Endothelial cell of umbilical vein (primary cell): Measurements from ENCODE around the gene TMEM127. TPM values are rescaled to one million over a fixed set of nuclear protein-coding genes. Genes with fewer than 3 reads are reported as not detected.

Experiments used
- BruUV-seq: library from RNA; stranded (reverse); fragments of 400-500 nt; replicated peaks from 2 replicates; lab custom pipeline; 2021; lab: Mats Ljungman, UMichigan
- CTCF ChIA-PET: fragments of 300-600, 350-600 bp; sonication (Branson Sonifier 250); formaldehyde crosslinking; loops from one replicate; lab custom pipeline; 2021; ENCODE audit warnings: antibody characterized with exemption, inconsistent platforms; lab: Charles Lee
- POLR2A ChIA-PET: fragments of 300-600, 350-600 bp; sonication (Branson Sonifier 250); formaldehyde crosslinking; loops from one replicate; lab custom pipeline; 2021; ENCODE audit warnings: antibody characterized with exemption, inconsistent platforms; lab: Charles Lee
- DNase-seq: peaks from one replicate; pipeline ENCODE4 v3.0.0-alpha.2; 2011; ENCODE audit warnings: low read depth, low spot score
- FAIRE-seq: peaks from 2 replicates; lab custom pipeline; 2011; peaks lifted over from hg19 to GRCh38; lab: Jason Lieb, UNC
- H2AFZ ChIP-seq: 2 replicates; pipeline ENCODE4 v1.6.0; 2012; ENCODE audit warnings: low read depth, low read length, control low read depth, inconsistent platforms
- H3K27ac ChIP-seq: 2 replicates; pipeline ENCODE4 v1.5.1; 2011; ENCODE audit warnings: low read depth, mild to moderate bottlenecking, control low read depth, low read length, moderate library complexity; ENCODE audit not compliant: insufficient read depth
- H3K27me3 ChIP-seq, 2 experiments: 2 replicates each; pipeline versions ENCODE4 v1.6.0 to v1.6.1; 2011; ENCODE audit warnings: low read length in 2 of 2, mixed read lengths in 1 of 2; ENCODE audit not compliant: control insufficient read depth in 2 of 2, insufficient read depth in 2 of 2
- H3K36me3 ChIP-seq, 2 experiments: 2 replicates in 1 of 2; 3 replicates in 1 of 2; pipeline ENCODE4 v1.5.1; 2011; ENCODE audit warnings: low read length in 2 of 2, mild to moderate bottlenecking in 1 of 2, moderate library complexity in 1 of 2; ENCODE audit not compliant: control insufficient read depth in 2 of 2, insufficient read depth in 2 of 2; ENCODE audit errors: extremely low read depth in 1 of 2
- H3K4me1 ChIP-seq: 3 replicates; pipeline ENCODE4 v1.5.1; 2011; ENCODE audit warnings: mild to moderate bottlenecking, low read length; ENCODE audit not compliant: control insufficient read depth, insufficient read depth; ENCODE audit errors: extremely low read depth
- H3K4me2 ChIP-seq: 2 replicates; pipeline ENCODE4 v1.6.1; 2011; ENCODE audit warnings: low read length, control low read depth, mixed read lengths; ENCODE audit not compliant: insufficient read depth
- H3K4me3 ChIP-seq, 3 experiments: fragments of 200-600 bp in 1 of 3; sonication (generic), shearing (Covaris generic) in 1 of 3; replicated peaks in 1 of 3; 2 replicates each; pipeline ENCODE4 v1.5.1; 2011 to 2016; ENCODE audit warnings: control low read depth in 3 of 3, low read length in 3 of 3, mild to moderate bottlenecking in 2 of 3, inconsistent platforms in 1 of 3, low read depth in 1 of 3, moderate library complexity in 1 of 3; ENCODE audit not compliant: insufficient read depth in 1 of 3
- H3K79me2 ChIP-seq: 2 replicates; pipeline ENCODE4 v1.6.0; 2012; ENCODE audit warnings: low read length, inconsistent platforms; ENCODE audit not compliant: control insufficient read depth, insufficient read depth
- H3K9ac ChIP-seq: replicated peaks from 2 replicates; pipeline ENCODE3; 2011; ENCODE audit warnings: low read length, control low read depth; ENCODE audit not compliant: insufficient read depth; ENCODE audit errors: extremely low read depth
- H3K9me1 ChIP-seq: replicated peaks from 3 replicates; pipeline ENCODE4 v1.6.0; 2011; ENCODE audit warnings: mild to moderate bottlenecking, low read length; ENCODE audit not compliant: control insufficient read depth, insufficient read depth; ENCODE audit errors: extremely low read depth
- H3K9me3 ChIP-seq: replicated peaks from 2 replicates; pipeline ENCODE4 v1.5.1; 2012; ENCODE audit warnings: low read length, inconsistent platforms; ENCODE audit not compliant: control insufficient read depth, insufficient read depth
- H4K20me1 ChIP-seq: replicated peaks from 2 replicates; pipeline ENCODE3; 2011; ENCODE audit warnings: mild to moderate bottlenecking, low read length; ENCODE audit not compliant: control insufficient read depth, insufficient read depth; ENCODE audit errors: extremely low read depth
- JUN ChIP-seq: IDR thresholded peaks from 2 replicates; pipeline ENCODE4 v1.6.1; 2011; ENCODE audit warnings: borderline replicate concordance, low read depth; ENCODE audit not compliant: insufficient read length, insufficient read depth
- dilution Hi-C: fragments of 300-500 bp; cut with MboI; formaldehyde crosslinking; loops from one replicate; pipeline ENCODE4 v1.15.0; 2019; ENCODE audit warnings: low sequenced_read_pairs; ENCODE audit not compliant: extremely low pct_ligation_motif_present
- intact Hi-C: fragments of 100-400 bp; cut with micrococcal nuclease; formaldehyde crosslinking; loops from one replicate; pipeline ENCODE4 v1.10.0; 2022
- polyA plus RNA-seq, 4 experiments: library from polyadenylated mRNA; depleted of rRNA in 3 of 4; stranded (reverse) in 3 of 4; unstranded in 1 of 4; fragments of >200 nt; gene quantifications; 2 replicates each; pipeline versions ENCODE4 v1.2.1 to v1.2.3, GENCODE V29; 2011 to 2012; ENCODE audit warnings: missing spikeins in 1 of 4
- total RNA-seq: library from RNA; stranded (reverse); gene quantifications from 2 replicates; pipeline ENCODE4 v1.2.3, GENCODE V29; 2021
- TF ChIP-seq, protein P1 (sequence below), 2 donors: IDR thresholded peaks; 1 replicate in 1 of 2; 2 replicates in 1 of 2; pipeline ENCODE4 v1.5.1; 2011; ENCODE audit warnings: low read length in 2 of 2, mild to moderate bottlenecking in 2 of 2, moderate library complexity in 2 of 2, control low read depth in 1 of 2, inconsistent platforms in 1 of 2, low read depth in 1 of 2; ENCODE audit not compliant: insufficient read depth in 1 of 2; ENCODE audit errors: extremely low read depth in 1 of 2

The TMEM127 gene
- total and polyA plus RNA-seq, 2 donors (not counting 3 experiments of a cell fraction or from before 2014, with no cell fraction given): 48.4 to 75.7 TPM

- peak overlapping the region in 1 of 3 experiments; percentile 73 for H3K4me3 ChIP-seq
- peaks cover 2% of the 10 kb centered on the region for H4K20me1 ChIP-seq
- H3K27me3 ChIP-seq: no peaks in the 10 kb centered on the region
- H3K27ac ChIP-seq: no peak overlapping the region
- intact Hi-C loops: loop anchor here (1.0 to 5.0 kb wide), 4 partner anchors 40 to 475 kb away; partner anchors contain the start of genes ASTL, LMAN2L, NCAPH and SNRNP200
- ChIA-PET CTCF (interaction anchor here (0.7 to 2.2 kb wide), 18 partner anchors 13 to 287 kb away, joined by 3 to 27 read pairs (median 4); partner anchors contain the start of genes ASTL and STARD7), POLR2A (interaction anchor here (0.7 to 0.8 kb wide), 2 partner anchors 58 to 59 kb away, joined by 7 to 10 read pairs; no protein-coding TSS in a partner anchor)
- H2AFZ ChIP-seq: no peak overlapping the region
- FAIRE-seq (no peak), DNase-seq (peak; percentile 23)
- TF ChIP-seq JUN: no peak
- TF ChIP-seq, protein P1, sequence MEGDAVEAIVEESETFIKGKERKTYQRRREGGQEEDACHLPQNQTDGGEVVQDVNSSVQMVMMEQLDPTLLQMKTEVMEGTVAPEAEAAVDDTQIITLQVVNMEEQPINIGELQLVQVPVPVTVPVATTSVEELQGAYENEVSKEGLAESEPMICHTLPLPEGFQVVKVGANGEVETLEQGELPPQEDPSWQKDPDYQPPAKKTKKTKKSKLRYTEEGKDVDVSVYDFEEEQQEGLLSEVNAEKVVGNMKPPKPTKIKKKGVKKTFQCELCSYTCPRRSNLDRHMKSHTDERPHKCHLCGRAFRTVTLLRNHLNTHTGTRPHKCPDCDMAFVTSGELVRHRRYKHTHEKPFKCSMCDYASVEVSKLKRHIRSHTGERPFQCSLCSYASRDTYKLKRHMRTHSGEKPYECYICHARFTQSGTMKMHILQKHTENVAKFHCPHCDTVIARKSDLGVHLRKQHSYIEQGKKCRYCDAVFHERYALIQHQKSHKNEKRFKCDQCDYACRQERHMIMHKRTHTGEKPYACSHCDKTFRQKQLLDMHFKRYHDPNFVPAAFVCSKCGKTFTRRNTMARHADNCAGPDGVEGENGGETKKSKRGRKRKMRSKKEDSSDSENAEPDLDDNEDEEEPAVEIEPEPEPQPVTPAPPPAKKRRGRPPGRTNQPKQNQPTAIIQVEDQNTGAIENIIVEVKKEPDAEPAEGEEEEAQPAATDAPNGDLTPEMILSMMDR (IDR thresholded peaks at IDR 0.05; ENCODE audit: extremely low read depth in 1 of 2, insufficient read depth in 1 of 2, low read depth in 1 of 2, low read length in 2 of 2): peak; percentile 40 to 53
- H3K9me1 ChIP-seq: no peaks in the 10 kb centered on the region
- peaks cover 36% of the 10 kb centered on the region for H3K79me2 ChIP-seq
- H3K4me2 ChIP-seq: peak overlapping the region; percentile 53
- dilution Hi-C loops: no loop called here
- H3K9ac ChIP-seq: no peak overlapping the region
- H3K9me3 ChIP-seq: no peaks in the 10 kb centered on the region
- H3K4me1 ChIP-seq: peaks cover 15% of the 10 kb centered on the region
- H3K36me3 ChIP-seq: peaks cover 14 to 31% of the 10 kb centered on the region in 2 experiments
- BruUV-seq: no TSS peak
Observed at GRCh38 chr2:96267159-96267971, 1.6 kb upstream of the TMEM127 start.
